DOHH2 (cell line): ENCODE data around the gene CORT.

ENCODE experiments used
- H3F3A ChIP-seq: fragments of 200-600 bp; sonication (generic), shearing (Covaris generic); 2 replicates; pipeline ENCODE4 v1.6.0; 2016; ENCODE audit warnings: antibody characterized with exemption, mild to moderate bottlenecking; ENCODE audit not compliant: control insufficient read depth, insufficient read depth
- H3K27ac ChIP-seq: fragments of 200-600 bp; sonication (generic); 2 replicates; pipeline ENCODE4 v1.5.1; 2014; ENCODE audit warnings: low read depth, mild to moderate bottlenecking, low read length, moderate library complexity
- H3K27me3 ChIP-seq: fragments of 200-600 bp; sonication (generic); 2 replicates; pipeline ENCODE4 v1.6.1; 2014; ENCODE audit warnings: mild to moderate bottlenecking, low read length, mixed read lengths; ENCODE audit not compliant: control insufficient read depth
- H3K36me3 ChIP-seq: fragments of 200-600 bp; sonication (generic); 2 replicates; pipeline ENCODE4 v1.6.1; 2014; ENCODE audit warnings: mild to moderate bottlenecking, low read length, moderate library complexity, mixed read lengths; ENCODE audit not compliant: control insufficient read depth
- H3K4me1 ChIP-seq: fragments of 200-600 bp; sonication (generic); 2 replicates; pipeline ENCODE4 v1.6.1; 2014; ENCODE audit warnings: mild to moderate bottlenecking, low read length, mixed read lengths; ENCODE audit not compliant: control insufficient read depth
- H3K4me2 ChIP-seq: fragments of 200-600 bp; sonication (generic); 2 replicates; pipeline ENCODE4 v1.6.0; 2014; ENCODE audit warnings: mild to moderate bottlenecking, low read length, moderate library complexity
- H3K4me3 ChIP-seq: fragments of 200-600 bp; sonication (generic); 2 replicates; pipeline ENCODE4 v1.5.1; 2014; ENCODE audit warnings: mild to moderate bottlenecking, low read length, mixed read lengths
- H3K79me2 ChIP-seq: fragments of 200-600 bp; sonication (generic); 2 replicates; pipeline ENCODE4 v1.6.1; 2014; ENCODE audit warnings: mild to moderate bottlenecking, low read length, mixed read lengths; ENCODE audit not compliant: control insufficient read depth
- H3K9me2 ChIP-seq: fragments of 200-600 bp; sonication (generic); replicated peaks from 2 replicates; pipeline ENCODE4 v1.6.1; 2014; ENCODE audit warnings: mild to moderate bottlenecking, low read length, mixed read lengths; ENCODE audit not compliant: control insufficient read depth
- H3K9me3 ChIP-seq: fragments of 200-600 bp; sonication (generic); 2 replicates; pipeline ENCODE4 v1.6.1; 2014; ENCODE audit warnings: antibody characterized with exemption, low read length, mixed read lengths; ENCODE audit not compliant: control insufficient read depth, insufficient read depth
- H4K20me1 ChIP-seq: fragments of 200-600 bp; sonication (generic); 2 replicates; pipeline ENCODE4 v1.6.0; 2014; ENCODE audit warnings: low read depth, mild to moderate bottlenecking, antibody characterized with exemption, low read length, moderate library complexity; ENCODE audit not compliant: control insufficient read depth, insufficient read depth
- CTCF ChIP-seq: fragments of 200-600 bp; sonication (generic); IDR thresholded peaks from one replicate; pipeline ENCODE4 v1.5.1; 2014; ENCODE audit warnings: antibody characterized with exemption, mild to moderate bottlenecking, low read depth, low read length; ENCODE audit not compliant: poor library complexity, severe bottlenecking
- EZH2phosphoT487 ChIP-seq: fragments of 200-600 bp; sonication (generic); IDR thresholded peaks from 2 replicates; pipeline ENCODE4 v1.6.1; 2017; ENCODE audit warnings: borderline replicate concordance, mild to moderate bottlenecking, antibody characterized with exemption, low read length, moderate library complexity, mixed read lengths

The CORT gene

DNA sequence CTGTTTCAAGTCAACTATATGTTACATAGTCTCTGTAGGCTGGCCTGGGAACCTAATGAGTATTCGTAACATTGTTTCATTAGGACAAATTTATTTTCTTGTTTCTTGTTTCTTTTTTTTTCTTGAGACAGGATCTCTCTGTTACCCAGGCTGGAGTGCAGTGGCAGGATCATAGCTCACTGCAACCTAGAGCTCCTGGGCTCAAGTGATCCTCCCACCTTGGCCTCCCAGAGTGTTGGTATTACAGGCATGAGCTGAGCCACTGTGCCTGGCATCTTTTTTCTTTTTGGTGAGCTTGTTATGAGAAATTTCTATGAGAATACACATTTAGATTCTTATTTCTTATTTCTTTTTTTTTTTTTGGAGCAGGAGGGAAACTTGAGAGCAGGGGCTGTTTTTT, 12.8 kb upstream of the CORT start:
- 0 out of 2 replicates have a peak, but pooled peaks cover 1% of the 10 kb centered on the region for H3F3A ChIP-seq
- no peak overlapping the region for H3K27ac ChIP-seq
- H3K4me3 ChIP-seq, result no peak overlapping the region

GRCh38 chr1:10438677-10439163, 11.1 kb upstream of the CORT start:
- Histone ChIP-seq H3K4me2 (no peak overlapping the region), H3K27me3 (no peaks in the 10 kb centered on the region), H3F3A (0 out of 2 replicates have a peak, but pooled peaks cover 3% of the 10 kb centered on the region), H3K79me2 (0 out of 2 replicates have a peak, but pooled peaks cover 3% of the 10 kb centered on the region), H3K36me3 (peaks cover 23% of the 10 kb centered on the region), H3K9me3 (no peaks in the 10 kb centered on the region), H3K9me2 (no peaks in the 10 kb centered on the region), H3K4me3 (no peak overlapping the region), H3K4me1 (peaks cover 2% of the 10 kb centered on the region; the same call in 1 of the 2 replicates), H3K27ac (no peak overlapping the region), H4K20me1 (no peaks in the 10 kb centered on the region)
- TF ChIP-seq EZH2phosphoT487 (no peak), CTCF (no peak)

More for the DNA sequence above, 12.8 kb upstream of the CORT start:
- H3K4me1 ChIP-seq, result peaks cover 17% of the 10 kb centered on the region
- TF ChIP-seq EZH2phosphoT487, result no peak
- no peak for TF ChIP-seq CTCF
- no peak overlapping the region for H3K4me2 ChIP-seq
- H4K20me1 ChIP-seq, result no peaks in the 10 kb centered on the region
- no peaks in the 10 kb centered on the region for H3K9me3 ChIP-seq
- no peaks in the 10 kb centered on the region for H3K9me2 ChIP-seq
- peaks cover 12% of the 10 kb centered on the region for H3K79me2 ChIP-seq
- no peaks in the 10 kb centered on the region for H3K27me3 ChIP-seq
- H3K36me3 ChIP-seq, result peaks cover 23% of the 10 kb centered on the region

- Histone ChIP-seq H3K9me3 (no peaks in the 10 kb centered on the region), H3K4me3 (no peak overlapping the region), H3K79me2 (0 out of 2 replicates have a peak, but pooled peaks cover 3% of the 10 kb centered on the region), H3K36me3 (peaks cover 18% of the 10 kb centered on the region), H3F3A (0 out of 2 replicates have a peak, but pooled peaks cover 3% of the 10 kb centered on the region), H3K4me1 (no peaks in the 10 kb centered on the region), H3K9me2 (no peaks in the 10 kb centered on the region), H3K27ac (no peak overlapping the region), H3K27me3 (no peaks in the 10 kb centered on the region), H3K4me2 (no peak overlapping the region), H4K20me1 (no peaks in the 10 kb centered on the region)
- TF ChIP-seq CTCF, result no peak
- TF ChIP-seq EZH2phosphoT487, result no peak
These were observed 9.5 kb upstream of the CORT start for GRCh38 chr1:10440305-10440704.
